ENCODE measurements around the gene SIRT3.

The SIRT3 gene

GRCh38 chr11:281486-282161, 45.5 kb upstream of the SIRT3 start:
- no peak for TF ChIP-seq Cebpa-rat (IDR thresholded peaks at IDR 0.05)
- Histone ChIP-seq H3K9ac (no peak overlapping the region; a peak in 1 of 22 replicates), H3K27ac (no peak overlapping the region), H3K27me3 (peaks cover 81 to 100% (median 94%) of the 10 kb centered on the region in 11 experiments), H3K36me3 (no peaks in the 10 kb centered on the region), H4K20me1 (peaks cover 0 to 29% (median 7%) of the 10 kb centered on the region in 11 experiments; a peak in 11 of 22 replicates), H3K9me3 (replicated peaks in 1 of 11) (peaks cover 0 to 23% (median 10%) of the 10 kb centered on the region in 11 experiments; a peak in 15 of 22 replicates), H3K4me3 (peak overlapping the region in 2 of 10 experiments; percentile 35; a peak in 5 of 20 replicates), H3K4me2 (peak overlapping the region; percentile 46 to 84 (median 64)), H3K4me1 (peaks cover 33 to 53% (median 38%) of the 10 kb centered on the region in 10 experiments)

- Histone ChIP-seq H3K9ac (no peak overlapping the region; a peak in 1 of 22 replicates), H3K4me2 (peak overlapping the region; percentile 46 to 84 (median 64)), H3K27me3 (peaks cover 75 to 96% (median 86%) of the 10 kb centered on the region in 11 experiments), H4K20me1 (peaks cover 0 to 29% (median 7%) of the 10 kb centered on the region in 11 experiments; a peak in 11 of 22 replicates), H3K27ac (no peak overlapping the region), H3K36me3 (no peaks in the 10 kb centered on the region), H3K4me1 (peaks cover 32 to 53% (median 38%) of the 10 kb centered on the region in 10 experiments), H3K4me3 (peak overlapping the region in 8 of 10 experiments; percentile 11 to 57 (median 45); a peak in 9 of 20 replicates), H3K9me3 (replicated peaks in 1 of 11) (peaks cover 0 to 31% (median 15%) of the 10 kb centered on the region in 11 experiments; a peak in 19 of 22 replicates)
- TF ChIP-seq Cebpa-rat (IDR thresholded peaks at IDR 0.05): no peak
Observed at GRCh38 chr11:280706-281485, 44.8 kb upstream of the SIRT3 start.

GRCh38 chr11:279966-280705, 44.0 kb upstream of the SIRT3 start:
- peaks cover 0 to 29% (median 7%) of the 10 kb centered on the region in 11 experiments; a peak in 10 of 22 replicates for H4K20me1 ChIP-seq
- peaks cover 67 to 89% (median 79%) of the 10 kb centered on the region in 11 experiments for H3K27me3 ChIP-seq
- H3K4me1 ChIP-seq: peaks cover 32 to 61% (median 38%) of the 10 kb centered on the region in 10 experiments
- H3K9ac ChIP-seq: peak overlapping the region in 3 of 11 experiments; percentile 14 to 68 (median 48); a peak in 3 of 22 replicates
- TF ChIP-seq Cebpa-rat (IDR thresholded peaks at IDR 0.05): no peak
- peak overlapping the region in 1 of 11 experiments; percentile 31; a peak in 2 of 22 replicates for H3K27ac ChIP-seq
- peak overlapping the region; percentile 46 to 84 (median 64) for H3K4me2 ChIP-seq
- peaks cover 0 to 31% (median 17%) of the 10 kb centered on the region in 11 experiments; a peak in 19 of 22 replicates for H3K9me3 ChIP-seq (replicated peaks in 1 of 11)
- H3K36me3 ChIP-seq: no peaks in the 10 kb centered on the region
- peak overlapping the region; percentile 11 to 57 (median 44); a peak in 19 of 20 replicates for H3K4me3 ChIP-seq

DNA sequence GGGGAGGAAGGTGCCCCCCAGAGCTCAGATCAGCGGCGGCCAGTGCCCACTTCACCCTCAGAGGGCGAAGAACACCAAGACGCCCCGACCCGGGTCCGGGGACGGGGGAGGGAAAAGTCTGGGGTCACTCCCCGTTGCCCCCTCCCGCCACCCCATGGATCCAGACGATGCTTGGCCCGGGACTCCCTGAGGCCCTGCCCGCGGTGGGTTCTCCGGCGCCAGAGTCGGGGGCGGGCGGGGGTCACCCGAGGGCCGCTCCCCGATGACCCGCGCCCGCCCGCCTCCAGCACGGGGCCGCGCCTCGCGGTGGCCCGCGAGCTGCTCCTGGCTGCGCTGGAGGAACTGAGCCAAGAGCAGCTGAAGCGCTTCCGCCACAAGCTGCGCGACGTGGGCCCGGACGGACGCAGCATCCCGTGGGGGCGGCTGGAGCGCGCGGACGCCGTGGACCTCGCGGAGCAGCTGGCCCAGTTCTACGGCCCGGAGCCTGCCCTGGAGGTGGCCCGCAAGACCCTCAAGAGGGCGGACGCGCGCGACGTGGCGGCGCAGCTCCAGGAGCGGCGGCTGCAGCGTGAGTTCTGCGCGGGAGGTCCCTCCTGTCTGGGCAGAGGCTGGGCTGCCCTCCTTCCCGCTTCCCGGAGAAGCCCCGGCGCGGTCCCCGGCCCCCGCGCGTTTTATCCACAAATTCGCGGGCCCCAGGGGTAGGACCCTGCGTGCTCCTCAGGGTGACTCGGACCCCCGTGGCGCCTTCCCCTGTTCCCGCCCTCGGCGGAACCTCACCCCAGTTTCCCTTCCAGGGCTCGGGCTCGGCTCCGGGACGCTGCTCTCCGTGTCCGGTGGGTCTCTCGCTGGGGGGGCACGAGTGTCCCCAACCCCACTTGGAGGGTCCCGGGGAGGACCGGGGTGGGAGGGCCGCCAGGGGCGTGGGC, 43.2 kb upstream of the SIRT3 start:
- H3K4me3 ChIP-seq: peak overlapping the region; percentile 11 to 57 (median 44); a peak in 19 of 20 replicates
- no peak for TF ChIP-seq Cebpa-rat (IDR thresholded peaks at IDR 0.05)
- H3K9ac ChIP-seq: peak overlapping the region in 5 of 11 experiments; percentile 14 to 68 (median 37); a peak in 4 of 22 replicates
- H3K27ac ChIP-seq: peak overlapping the region in 1 of 11 experiments; percentile 31; a peak in 2 of 22 replicates
- peaks cover 32 to 69% (median 38%) of the 10 kb centered on the region in 10 experiments for H3K4me1 ChIP-seq
- peaks cover 0 to 31% (median 17%) of the 10 kb centered on the region in 11 experiments; a peak in 19 of 22 replicates for H3K9me3 ChIP-seq (replicated peaks in 1 of 11)
- H3K27me3 ChIP-seq: peaks cover 63 to 81% (median 70%) of the 10 kb centered on the region in 11 experiments
- H4K20me1 ChIP-seq: peaks cover 0 to 29% (median 7%) of the 10 kb centered on the region in 11 experiments; a peak in 10 of 22 replicates
- H3K36me3 ChIP-seq: no peaks in the 10 kb centered on the region
- H3K4me2 ChIP-seq: peak overlapping the region; percentile 46 to 84 (median 64)

DNA sequence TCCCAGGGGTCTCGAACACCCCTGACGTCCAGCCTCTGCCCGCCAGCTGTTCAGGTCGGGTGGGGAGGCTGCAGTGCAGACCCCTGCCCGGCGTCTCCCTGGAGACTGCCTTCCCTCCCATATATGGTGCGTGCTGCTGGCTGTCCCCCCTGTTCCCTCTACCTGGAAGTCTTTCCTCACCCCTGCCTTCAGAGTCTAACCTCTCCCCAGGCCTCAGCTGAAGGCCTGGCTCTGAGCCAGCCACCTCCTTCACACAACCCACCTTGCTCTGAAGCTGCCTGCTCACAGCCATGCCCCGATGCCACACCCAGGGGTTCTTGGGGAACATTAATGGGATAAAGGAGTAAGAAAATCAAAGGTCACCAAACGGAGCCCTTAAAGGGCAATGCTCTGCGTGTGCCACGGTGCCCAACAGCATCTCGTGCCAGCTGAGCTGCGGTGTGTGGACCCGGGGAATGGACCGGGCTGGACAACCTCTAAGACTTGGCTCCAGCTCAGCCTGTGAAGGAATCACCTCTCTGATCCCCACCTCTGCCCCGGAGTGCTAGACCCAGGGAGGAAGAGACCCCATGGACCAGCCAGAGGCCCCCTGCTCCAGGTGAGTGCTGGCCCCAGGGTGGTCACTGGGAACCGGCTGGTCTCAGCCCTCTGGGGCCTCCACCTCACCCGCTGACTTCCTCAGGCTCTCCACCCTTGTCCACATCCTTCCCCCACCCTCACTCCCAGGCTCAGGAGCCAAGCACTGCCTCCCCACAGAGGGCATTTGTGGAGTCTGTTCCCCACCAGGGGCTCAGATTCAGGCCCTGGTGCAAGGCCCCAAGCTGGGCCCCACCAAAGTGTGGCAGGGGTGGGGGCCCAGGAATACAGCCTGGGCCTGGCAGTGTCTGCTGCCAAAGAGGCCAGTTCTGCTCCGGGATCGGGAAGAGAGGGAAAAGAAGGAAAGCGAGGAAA, 42.1 kb upstream of the SIRT3 start, which contains the start of gene NLRP6:
Gene NLRP6 (plus strand): TSS at position 407 of the 951 bp plus-strand sequence. CDS start 163 bp downstream, at position 570.
- H3K4me3 ChIP-seq: peak within 1 kb of the TSS in 9 of 10 experiments; percentile 11 to 57 (median 43); a peak in 10 of 20 replicates
- H3K36me3 ChIP-seq: no peaks in the 10 kb centered on the region
- peaks cover 0 to 29% (median 7%) of the 10 kb centered on the region in 11 experiments; a peak in 10 of 22 replicates for H4K20me1 ChIP-seq
- H3K4me2 ChIP-seq: peak within 1 kb of the TSS; percentile 46 to 84 (median 64); a peak in 21 of 22 replicates
- no peak for TF ChIP-seq Cebpa-rat (IDR thresholded peaks at IDR 0.05)
- H3K4me1 ChIP-seq: peaks cover 32 to 77% (median 38%) of the 10 kb centered on the region in 10 experiments
- H3K27ac ChIP-seq: no peak within 1 kb of the TSS; a peak in 1 of 22 replicates
- H3K27me3 ChIP-seq: peaks cover 53 to 70% (median 60%) of the 10 kb centered on the region in 11 experiments
- 0 out of 22 replicates have a peak within 1 kb of the TSS, but pooled peaks of 1 of the 11 experiments have one; percentile 68 for H3K9ac ChIP-seq
- H3K9me3 ChIP-seq (replicated peaks in 1 of 11): peaks cover 0 to 31% (median 17%) of the 10 kb centered on the region in 11 experiments; a peak in 20 of 22 replicates

DNA sequence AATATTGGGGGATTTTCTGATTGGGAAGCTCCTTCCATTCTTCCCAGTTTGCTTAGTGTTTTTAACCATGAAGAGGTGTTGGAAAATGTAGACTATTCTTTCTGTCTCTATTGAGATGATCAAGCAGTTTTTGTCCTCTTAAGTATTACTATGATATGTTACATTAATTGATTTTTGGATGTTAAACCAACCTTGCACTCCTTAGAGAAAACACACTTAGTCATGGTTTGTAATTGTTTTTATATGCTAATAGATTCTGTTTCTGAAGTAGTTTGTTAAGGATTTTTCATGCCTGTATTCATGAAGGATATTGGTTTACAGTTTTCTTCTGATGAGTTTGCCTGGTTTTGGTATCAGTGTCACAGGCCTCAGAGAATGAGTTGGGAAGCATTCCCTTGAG, 40.1 kb upstream of the SIRT3 start:
- no peak overlapping the region for H3K9ac ChIP-seq
- peaks cover 34 to 50% (median 40%) of the 10 kb centered on the region in 11 experiments for H3K27me3 ChIP-seq
- no peak for TF ChIP-seq Cebpa-rat (IDR thresholded peaks at IDR 0.05)
- peaks cover 30 to 85% (median 40%) of the 10 kb centered on the region in 10 experiments for H3K4me1 ChIP-seq
- H4K20me1 ChIP-seq: peaks cover 0 to 12% (median 4%) of the 10 kb centered on the region in 11 experiments; a peak in 9 of 22 replicates
- no peaks in the 10 kb centered on the region for H3K36me3 ChIP-seq
- peaks cover 0 to 35% (median 20%) of the 10 kb centered on the region in 11 experiments; a peak in 20 of 22 replicates for H3K9me3 ChIP-seq (replicated peaks in 1 of 11)
- H3K4me2 ChIP-seq: peak overlapping the region in 1 of 11 experiments; percentile 46; a peak in 1 of 22 replicates
- H3K27ac ChIP-seq: no peak overlapping the region
- H3K4me3 ChIP-seq: no peak overlapping the region

Measured in BLaER1 treated with 17β-estradiol and CSF1 and Interleukin-3, amounts not matched to agents 10 nM and 100 nM (cell line).